Measurements from ENCODE around the gene TOR3A.

Gene TOR3A

GRCh38 chr1:179042700-179043099, 39.2 kb upstream of the TOR3A start:
- in situ Hi-C loops (cut with MboI; ENCODE audit: low sequenced_read_pairs, unreplicated experiment): loop anchor here (10.0 kb wide), 1 partner anchor 62 kb away; no protein-coding TSS in a partner anchor
- TF ChIP-seq CTCF (IDR thresholded peaks at IDR 0.05; ENCODE audit: borderline replicate concordance, control extremely low read depth, extremely low read depth, insufficient read depth, missing control alignments): no peak
- no peak for DNase-seq (ENCODE audit: low spot score)

GRCh38 chr1:179043266-179043665, 38.6 kb upstream of the TOR3A start:
- no peak for TF ChIP-seq CTCF (IDR thresholded peaks at IDR 0.05; ENCODE audit: borderline replicate concordance, control extremely low read depth, extremely low read depth, insufficient read depth, missing control alignments)
- no peak for DNase-seq (ENCODE audit: low spot score)
- in situ Hi-C loops (cut with MboI; ENCODE audit: low sequenced_read_pairs, unreplicated experiment): loop anchor here (10.0 kb wide), 1 partner anchor 62 kb away; no protein-coding TSS in a partner anchor

GRCh38 chr1:179043907-179044306, 38.0 kb upstream of the TOR3A start:
- TF ChIP-seq CTCF (IDR thresholded peaks at IDR 0.05; ENCODE audit: borderline replicate concordance, control extremely low read depth, extremely low read depth, insufficient read depth, missing control alignments): no peak
- DNase-seq (ENCODE audit: low spot score): no peak
- in situ Hi-C loops (cut with MboI; ENCODE audit: low sequenced_read_pairs, unreplicated experiment): loop anchor here (10.0 kb wide), 1 partner anchor 61 kb away; no protein-coding TSS in a partner anchor

- in situ Hi-C loops (cut with MboI; ENCODE audit: low sequenced_read_pairs, unreplicated experiment): loop anchor here (10.0 kb wide), 1 partner anchor 58 kb away; no protein-coding TSS in a partner anchor
- no peak for TF ChIP-seq CTCF (IDR thresholded peaks at IDR 0.05; ENCODE audit: borderline replicate concordance, control extremely low read depth, extremely low read depth, insufficient read depth, missing control alignments)
- no peak for DNase-seq (ENCODE audit: low spot score)
Measured at GRCh38 chr1:179046808-179047635, 34.8 kb upstream of the TOR3A start.

- no peak for TF ChIP-seq CTCF (IDR thresholded peaks at IDR 0.05; ENCODE audit: borderline replicate concordance, control extremely low read depth, extremely low read depth, insufficient read depth, missing control alignments)
- DNase-seq (ENCODE audit: low spot score): no peak
- in situ Hi-C loops (cut with MboI; ENCODE audit: low sequenced_read_pairs, unreplicated experiment): loop anchor here (10.0 kb wide), 1 partner anchor 57 kb away; no protein-coding TSS in a partner anchor
Measured at GRCh38 chr1:179047636-179047997, 34.3 kb upstream of the TOR3A start.

- no peak for TF ChIP-seq CTCF (IDR thresholded peaks at IDR 0.05; ENCODE audit: borderline replicate concordance, control extremely low read depth, extremely low read depth, insufficient read depth, missing control alignments)
- no peak for DNase-seq (ENCODE audit: low spot score)
- in situ Hi-C loops (cut with MboI; ENCODE audit: low sequenced_read_pairs, unreplicated experiment): loop anchor here (10.0 kb wide), 1 partner anchor 56 kb away; no protein-coding TSS in a partner anchor
Measured at GRCh38 chr1:179048339-179049124, 33.3 kb upstream of the TOR3A start.

All from GM13976 (cell line).